IMR-90 (cell line): ENCODE results near the gene CLRN1. TPM values are rescaled to one million over a fixed set of nuclear protein-coding genes. Genes with fewer than 3 reads are reported as not detected.

Experiments
- ATAC-seq: fragments of 200-7000 bp; cut with Tn5 transposase; 2 replicates; pipeline ENCODE4 v1.9.1; 2020; ENCODE audit warnings: low read depth, mild to moderate bottlenecking, moderate library complexity
- BruUV-seq: library from RNA; stranded (reverse); fragments of 400-500 nt; replicated peaks from 2 replicates; lab custom pipeline; 2021; lab: Mats Ljungman, UMichigan
- CTCF ChIA-PET: fragments of 300-600 bp; formaldehyde crosslinking; extraction: SDS; loops from one replicate; lab custom pipeline; 2021; ENCODE audit warnings: antibody characterized with exemption; lab: Yijun Ruan, JAX
- POLR2A ChIA-PET: fragments of 300-600 bp; sonication (Branson Sonifier 250); formaldehyde crosslinking; loops from one replicate; lab custom pipeline; 2022; ENCODE audit warnings: antibody characterized with exemption; ENCODE audit not compliant: unreplicated experiment; lab: Charles Lee
- DNase-seq: peaks from one replicate; pipeline ENCODE4 v3.0.0; 2013
- H2AFZ ChIP-seq: replicated peaks from 2 replicates; pipeline ENCODE3; 2013; ENCODE audit warnings: low read length, mild to moderate bottlenecking; ENCODE audit not compliant: poor library complexity
- H2AK5ac ChIP-seq: 2 replicates; pipeline ENCODE4 v1.6.1; 2013; ENCODE audit warnings: low read depth, low read length, inconsistent platforms
- H2AK9ac ChIP-seq: replicated peaks from 2 replicates; pipeline ENCODE3; 2013; ENCODE audit warnings: mild to moderate bottlenecking, low read depth, low read length, moderate library complexity; ENCODE audit not compliant: poor library complexity
- H2BK120ac ChIP-seq: 2 replicates; pipeline ENCODE4 v1.6.1; 2013; ENCODE audit warnings: low read depth, low read length, inconsistent platforms
- H2BK15ac ChIP-seq: 3 replicates; pipeline ENCODE4 v1.6.1; 2013; ENCODE audit warnings: low read depth, low read length, inconsistent platforms
- H2BK20ac ChIP-seq: 2 replicates; pipeline ENCODE4 v1.6.1; 2013; ENCODE audit warnings: low read depth, mild to moderate bottlenecking, inconsistent platforms, low read length, moderate library complexity
- H2BK5ac ChIP-seq: 2 replicates; pipeline ENCODE4 v1.6.1; 2013; ENCODE audit warnings: mild to moderate bottlenecking, low read depth, low read length, inconsistent platforms; ENCODE audit not compliant: poor library complexity, severe bottlenecking
- H3K14ac ChIP-seq: replicated peaks from 2 replicates; pipeline ENCODE4 v1.6.1; 2013; ENCODE audit warnings: low read depth, low read length, inconsistent platforms
- H3K18ac ChIP-seq: 2 replicates; pipeline ENCODE4 v1.6.1; 2013; ENCODE audit warnings: low read depth, low read length, control low read depth
- H3K23ac ChIP-seq: 2 replicates; pipeline ENCODE4 v1.6.1; 2013; ENCODE audit warnings: low read depth, low read length, inconsistent platforms
- H3K27ac ChIP-seq: 2 replicates; pipeline ENCODE4 v1.5.1; 2013; ENCODE audit warnings: mild to moderate bottlenecking, control low read depth, low read length; ENCODE audit not compliant: insufficient read depth
- H3K27me3 ChIP-seq: 2 replicates; pipeline ENCODE4 v1.6.1; 2013; ENCODE audit warnings: low read length; ENCODE audit not compliant: control insufficient read depth, insufficient read depth
- H3K36me3 ChIP-seq: 2 replicates; pipeline ENCODE4 v1.6.1; 2013; ENCODE audit warnings: low read length, mixed read lengths; ENCODE audit not compliant: control insufficient read depth, insufficient read depth
- H3K4ac ChIP-seq: 2 replicates; pipeline ENCODE4 v1.6.1; 2013; ENCODE audit warnings: low read depth, low read length, inconsistent platforms
- H3K4me1 ChIP-seq: 2 replicates; pipeline ENCODE4 v1.6.1; 2013; ENCODE audit warnings: low read length, mixed read lengths; ENCODE audit not compliant: control insufficient read depth, insufficient read depth
- H3K4me2 ChIP-seq: 2 replicates; pipeline ENCODE4 v1.6.1; 2013; ENCODE audit warnings: low read depth, mild to moderate bottlenecking, control low read depth, low read length, moderate library complexity
- H3K4me3 ChIP-seq: 2 replicates; pipeline ENCODE4 v1.5.1; 2013; ENCODE audit warnings: low read depth, mild to moderate bottlenecking, control low read depth, low read length, moderate library complexity; ENCODE audit not compliant: insufficient read depth
- H3K56ac ChIP-seq: 2 replicates; pipeline ENCODE4 v1.6.1; 2013; ENCODE audit warnings: low read length, inconsistent platforms; ENCODE audit not compliant: insufficient read depth; ENCODE audit errors: extremely low read depth
- H3K79me1 ChIP-seq, 2 experiments: 2 replicates each; pipeline ENCODE4 v1.6.1; 2013; ENCODE audit warnings: low read length in 2 of 2, inconsistent platforms in 1 of 2, low read depth in 1 of 2
- H3K9ac ChIP-seq: 2 replicates; pipeline ENCODE4 v1.6.1; 2013; ENCODE audit warnings: low read depth, low read length, control low read depth
- H3K9me1 ChIP-seq: 2 replicates; pipeline ENCODE4 v1.6.1; 2013; ENCODE audit warnings: low read length, inconsistent platforms; ENCODE audit not compliant: insufficient read depth
- H3K9me3 ChIP-seq: 2 replicates; pipeline ENCODE4 v1.6.1; 2013; ENCODE audit warnings: low read length; ENCODE audit not compliant: control insufficient read depth, insufficient read depth
- H4K20me1 ChIP-seq: 2 replicates; pipeline ENCODE4 v1.6.1; 2013; ENCODE audit warnings: low read length, inconsistent platforms; ENCODE audit not compliant: insufficient read depth
- H4K5ac ChIP-seq: 2 replicates; pipeline ENCODE4 v1.6.1; 2013; ENCODE audit warnings: mild to moderate bottlenecking, low read depth, low read length, control low read depth
- H4K8ac ChIP-seq, 2 experiments: 2 replicates each; pipeline ENCODE4 v1.6.1; 2013; ENCODE audit warnings: low read depth in 2 of 2, low read length in 2 of 2, control low read depth in 1 of 2, inconsistent platforms in 1 of 2
- H4K91ac ChIP-seq: 2 replicates; pipeline ENCODE4 v1.6.1; 2013; ENCODE audit warnings: low read depth, low read length, inconsistent platforms; ENCODE audit not compliant: insufficient read depth
- BHLHE40 ChIP-seq: fragments of 150-350 bp; IDR thresholded peaks from 2 replicates; pipeline ENCODE4 v1.6.1; 2016; ENCODE audit warnings: mild to moderate bottlenecking, low read depth, low read length
- CHD1 ChIP-seq: IDR thresholded peaks from 2 replicates; pipeline ENCODE4 v1.6.1; 2012; ENCODE audit warnings: low read depth, low read length, improper control_type of control experiment
- RFX5 ChIP-seq: IDR thresholded peaks from 2 replicates; pipeline ENCODE4 v1.8.0; 2012; ENCODE audit warnings: low read depth, mild to moderate bottlenecking, low read length, moderate library complexity
- WGBS, 2 experiments: methylation state at CpG; one replicate each; pipeline versions ENCODE4 v1.1.5 to v1.1.7; 2013; ENCODE audit warnings: missing lambda C conversion rate in 2 of 2; ENCODE audit not compliant: insufficient read length in 1 of 2; ENCODE audit errors: extremely low coverage in 2 of 2; 5-methylcytosine and 5-hydroxymethylcytosine counted together
- dilution Hi-C: fragments of 300-500 bp; cut with HindIII; formaldehyde crosslinking; loops from one replicate; pipeline ENCODE4 v1.14.3; 2018; ENCODE audit warnings: low sequenced_read_pairs; ENCODE audit not compliant: unreplicated experiment
- in situ Hi-C: fragments of 300-500 bp; cut with MboI; formaldehyde crosslinking; loops from 3 replicates; pipeline ENCODE4 v1.14.3; 2019; ENCODE audit warnings: low sequenced_read_pairs, inconsistent platforms, mixed read lengths
- intact Hi-C: fragments of 100-400 bp; cut with micrococcal nuclease; formaldehyde crosslinking; loops from 2 replicates; pipeline ENCODE4 v1.10.0; 2022
- polyA plus RNA-seq, 3 experiments: library from polyadenylated mRNA; depleted of rRNA; stranded (reverse); fragments of >200 nt; gene quantifications; 2 replicates each; pipeline ENCODE4 v1.2.3, GENCODE V29; 2012; ENCODE audit warnings: low replicate concordance in 1 of 3
- total RNA-seq: library from RNA; depleted of rRNA; stranded (reverse); fragments of >200 nt; gene quantifications from 2 replicates; pipeline ENCODE4 v1.2.3, GENCODE V29; 2012

The CLRN1 gene
- total and polyA plus RNA-seq, 2 of the 4 experiments (the other 2 are of a cell fraction) = not detected

GRCh38 chr3:150978566-150979148, 6.1 kb upstream of the CLRN1 start:
- Histone ChIP-seq H2AK9ac (no peak overlapping the region), H2BK15ac (no peak overlapping the region), H3K4me2 (no peak overlapping the region), H4K91ac (no peak overlapping the region), H2AFZ (no peak overlapping the region), H3K79me1 (no peaks in the 10 kb centered on the region), H4K8ac (no peak overlapping the region), H3K23ac (no peak overlapping the region), H2BK20ac (no peak overlapping the region), H3K14ac (no peak overlapping the region), H3K56ac (no peak overlapping the region), H2BK120ac (no peak overlapping the region), H2BK5ac (no peak overlapping the region), H3K4ac (no peak overlapping the region), H3K9me3 (no peaks in the 10 kb centered on the region), H4K5ac (no peak overlapping the region), H2AK5ac (no peak overlapping the region), H3K36me3 (no peaks in the 10 kb centered on the region), H3K18ac (no peak overlapping the region), H3K4me3 (no peak overlapping the region), H3K27me3 (peaks cover 15% of the 10 kb centered on the region), H4K20me1 (no peaks in the 10 kb centered on the region), H3K27ac (no peak overlapping the region), H3K9ac (no peak overlapping the region), H3K4me1 (no peaks in the 10 kb centered on the region), H3K9me1 (no peaks in the 10 kb centered on the region)
- TF ChIP-seq CHD1 = no peak
- TF ChIP-seq BHLHE40 = no peak
- no peak for TF ChIP-seq RFX5
- DNase-seq = no peak
- no peak for ATAC-seq
- CTCF ChIA-PET = no interaction called here
- BruUV-seq = no TSS peak
- 100% methylated on average over 1 of the region's 4 CpGs; no CpG with 5 or more reads in 1 of the 2 experiments for WGBS, 2 experiments
- dilution Hi-C loops = no loop called here
- in situ Hi-C loops = no loop called here
- intact Hi-C loops = no loop called here
- POLR2A ChIA-PET = no interaction called here
